ENCODE measurements around the gene RSKR. TPM values are rescaled to one million over a fixed set of nuclear protein-coding genes. Genes with fewer than 3 reads are reported as not detected.

Gene RSKR
- total RNA-seq, 4 donors from 2014 or later, result 3.5 to 43.7 (median 15.2) TPM

- Histone ChIP-seq H3K27ac (no peak overlapping the region), H3K4me1 (peaks cover 21% of the 10 kb centered on the region), H3K9me3 (no peaks in the 10 kb centered on the region), H3K27me3 (no peaks in the 10 kb centered on the region), H3K4me3 (no peak overlapping the region), H3K36me3 (peaks cover 17% of the 10 kb centered on the region)
- TF ChIP-seq EP300 (IDR thresholded peaks at IDR 0.05) (no peak), POLR2AphosphoS5 (IDR thresholded peaks at IDR 0.05) (no peak), POLR2A (IDR thresholded peaks at IDR 0.05) (no peak), CTCF (IDR thresholded peaks at IDR 0.05) (no peak)
- WGBS, result 85% methylated on average over 3 of the region's 3 CpGs
- DNase-seq (ENCODE audit: low spot score in 2 of 2), result no peak
Observed at GRCh38 chr17:28567604-28568003, 46.4 kb downstream of the RSKR start.

- Histone ChIP-seq H3K9me3 (no peaks in the 10 kb centered on the region), H3K4me1 (no peaks in the 10 kb centered on the region), H3K27ac (no peak overlapping the region), H3K27me3 (no peaks in the 10 kb centered on the region), H3K4me3 (no peak overlapping the region), H3K36me3 (peaks cover 54% of the 10 kb centered on the region)
- 93% methylated on average over 3 of the region's 3 CpGs for WGBS
- DNase-seq (ENCODE audit: low spot score in 2 of 2), result no peak
- TF ChIP-seq CTCF (IDR thresholded peaks at IDR 0.05) (no peak), POLR2AphosphoS5 (IDR thresholded peaks at IDR 0.05) (no peak), EP300 (IDR thresholded peaks at IDR 0.05) (no peak), POLR2A (IDR thresholded peaks at IDR 0.05) (no peak)
Observed at GRCh38 chr17:28563475-28563874, 50.5 kb downstream of the RSKR start.

Other genes starting within 250 kb of the RSKR start
- gene SEBOX, start 249.0 kb downstream of the RSKR start, total RNA-seq, result not detected
- 1 to 10 TPM in 1 of 4 donors, under 1 TPM in 2, not detected in 1; 0.42 to 4.2 (median 0.42) TPM for gene VTN, start 243.9 kb downstream of the RSKR start, total RNA-seq
- gene SARM1, start 242.5 kb downstream of the RSKR start, total RNA-seq, result 10 to 100 TPM in 2 of 4 donors, 1 to 10 TPM in 2; 4.0 to 17.7 (median 11.6) TPM
- gene SLC46A1, start 208.0 kb downstream of the RSKR start, total RNA-seq, result 1 to 10 TPM; 2.1 to 8.5 (median 3.5) TPM
- 10 to 100 TPM in 3 of 4 donors, 1 to 10 TPM in 1; 9.7 to 22.0 (median 14.8) TPM for gene SLC13A2, start 140.5 kb downstream of the RSKR start, total RNA-seq
- gene FOXN1, start 107.8 kb downstream of the RSKR start, total RNA-seq, result 10 to 100 TPM; 37.4 to 48.3 (median 38.3) TPM
- 10 to 100 TPM; 29.0 to 36.2 (median 32.6) TPM for gene UNC119, start 61.6 kb downstream of the RSKR start, total RNA-seq
- gene PIGS, start 42.7 kb downstream of the RSKR start, total RNA-seq, result 10 to 100 TPM; 38.1 to 76.4 (median 59.2) TPM
- gene ALDOC, start 37.3 kb downstream of the RSKR start, total RNA-seq, result 100 to 1,000 TPM in 1 of 4 donors, 10 to 100 TPM in 3; 33.0 to 103 (median 62.6) TPM
- 10 to 100 TPM in 1 of 4 donors, 1 to 10 TPM in 3; 5.7 to 13.5 (median 7.0) TPM for gene SPAG5, start 15.2 kb downstream of the RSKR start, total RNA-seq
- 100 to 1,000 TPM in 3 of 4 donors, 10 to 100 TPM in 1; 82.7 to 139 (median 125) TPM for gene BLTP2, start 31.0 kb upstream of the RSKR start, total RNA-seq
- gene SDF2, start 47.7 kb upstream of the RSKR start, total RNA-seq, result 10 to 100 TPM; 35.8 to 50.3 (median 36.3) TPM
- 100 to 1,000 TPM in 1 of 4 donors, 10 to 100 TPM in 3; 41.1 to 123 (median 57.2) TPM for gene SUPT6H, start 48.0 kb upstream of the RSKR start, total RNA-seq
- 1 to 10 TPM in 1 of 4 donors, under 1 TPM in 1, not detected in 2; 0.36 to 6.2 TPM for gene PROCA1, start 97.7 kb upstream of the RSKR start, total RNA-seq
- gene RAB34, start 103.7 kb upstream of the RSKR start, total RNA-seq, result 10 to 100 TPM; 60.7 to 96.1 (median 77.6) TPM
- 100 to 1,000 TPM; 528 to 947 (median 789) TPM for gene RPL23A, start 105.8 kb upstream of the RSKR start, total RNA-seq
- 10 to 100 TPM in 3 of 4 donors, 1 to 10 TPM in 1; 6.9 to 25.0 (median 17.0) TPM for gene TLCD1, start 112.0 kb upstream of the RSKR start, total RNA-seq
- gene NEK8, start 114.6 kb upstream of the RSKR start, total RNA-seq, result 1 to 10 TPM; 1.9 to 8.1 (median 6.0) TPM
- gene TRAF4, start 129.8 kb upstream of the RSKR start, total RNA-seq, result 10 to 100 TPM; 26.7 to 38.4 (median 35.3) TPM
- 10 to 100 TPM; 12.1 to 20.7 (median 17.8) TPM for gene FAM222B, start 228.6 kb upstream of the RSKR start, total RNA-seq
- 10 to 100 TPM; 42.2 to 61.4 (median 45.0) TPM for gene ERAL1, start 240.8 kb upstream of the RSKR start, total RNA-seq